Glutamatergic neuron (in vitro differentiated cells): ENCODE results near the gene EFNA5. TPM values are rescaled to one million over a fixed set of nuclear protein-coding genes. Genes with fewer than 3 reads are reported as not detected.

Experiments used
- DNase-seq: peaks from one replicate; pipeline ENCODE4 v3.0.0; 2022
- H3K27ac Mint-ChIP-seq: one replicate; pipeline ENCODE4 v1.8.0; 2020; ENCODE audit warnings: mild to moderate bottlenecking, mixed read lengths, inconsistent platforms; ENCODE audit not compliant: unreplicated experiment
- H3K27me3 Mint-ChIP-seq: one replicate; pipeline ENCODE4 v1.8.0; 2020; ENCODE audit warnings: mild to moderate bottlenecking, moderate library complexity, mixed read lengths, inconsistent platforms; ENCODE audit not compliant: unreplicated experiment
- H3K36me3 Mint-ChIP-seq: one replicate; pipeline ENCODE4 v1.8.0; 2020; ENCODE audit warnings: mild to moderate bottlenecking, mixed read lengths, inconsistent platforms; ENCODE audit not compliant: unreplicated experiment
- H3K4me1 Mint-ChIP-seq: one replicate; pipeline ENCODE4 v1.8.0; 2020; ENCODE audit warnings: mild to moderate bottlenecking, low read depth, mixed read lengths, inconsistent platforms; ENCODE audit not compliant: unreplicated experiment
- H3K4me3 Mint-ChIP-seq: one replicate; pipeline ENCODE4 v1.8.0; 2020; ENCODE audit warnings: mild to moderate bottlenecking, mixed read lengths, inconsistent platforms; ENCODE audit not compliant: unreplicated experiment
- H3K9me3 Mint-ChIP-seq: one replicate; pipeline ENCODE4 v1.8.0; 2020; ENCODE audit warnings: mild to moderate bottlenecking, moderate library complexity, mixed read lengths, inconsistent platforms; ENCODE audit not compliant: unreplicated experiment
- total RNA-seq: library from RNA; stranded (reverse); fragmentation: NEBNext Ultra II Directional; extraction: Animal tissue kit (Norgen Biotek cat#: 25700); gene quantifications from one replicate; pipeline ENCODE4 v1.2.1, GENCODE V29; 2021; ENCODE audit not compliant: unreplicated experiment
- TF ChIP-seq, protein P1 (sequence below): fragments of 200-600 bp; sonication (generic); IDR thresholded peaks from one replicate; pipeline ENCODE4 v1.5.0; 2021; ENCODE audit not compliant: partially characterized antibody, unreplicated experiment

The EFNA5 gene
- total RNA-seq, 1 donor from 2014 or later = 158 TPM

DNA sequence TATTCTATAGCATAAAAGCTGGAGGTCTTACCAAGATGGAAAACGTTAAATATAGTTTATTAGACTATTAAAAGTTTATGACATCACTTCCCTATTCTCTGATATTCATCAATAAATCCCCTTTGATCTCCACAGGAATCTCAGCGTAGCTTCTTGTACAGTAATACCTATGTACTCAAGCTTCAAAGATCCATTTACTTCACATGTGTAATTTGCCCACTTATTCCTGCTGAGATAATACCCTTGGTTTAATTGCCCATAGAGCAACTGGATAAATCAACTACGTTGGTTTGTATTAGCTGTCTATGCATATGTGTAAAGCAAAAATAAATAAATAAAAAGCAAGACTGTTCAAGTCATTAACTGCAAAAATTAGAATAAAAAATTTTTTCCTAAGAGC lies 219.7 kb downstream of the EFNA5 start:
- peaks cover 44% of the 10 kb centered on the region for H3K4me1 Mint-ChIP-seq

DNA sequence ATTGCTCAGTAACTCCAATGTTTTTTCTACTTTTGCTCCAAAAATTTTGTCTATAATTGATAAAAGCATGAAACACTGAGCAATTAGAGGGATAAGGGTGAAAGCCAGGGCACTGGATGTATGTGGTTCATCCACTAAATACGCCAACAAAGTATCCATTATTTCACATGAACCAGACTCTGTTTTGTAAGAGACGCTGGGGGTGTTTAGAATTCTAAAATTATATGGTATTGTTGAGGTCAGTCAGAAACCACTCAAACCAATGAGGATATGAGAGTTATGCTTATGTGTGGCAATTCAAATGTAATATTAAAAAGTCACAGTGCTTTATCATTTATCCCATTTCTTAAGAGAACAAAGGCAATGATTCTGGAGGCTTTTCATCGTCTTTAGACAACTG lies 220.2 kb downstream of the EFNA5 start:
- peaks cover 44% of the 10 kb centered on the region for H3K4me1 Mint-ChIP-seq
- no peaks in the 10 kb centered on the region for H3K36me3 Mint-ChIP-seq
- no peak for DNase-seq
- H3K4me3 Mint-ChIP-seq = no peak overlapping the region
- no peak overlapping the region for H3K27ac Mint-ChIP-seq
- H3K27me3 Mint-ChIP-seq = peaks cover 4% of the 10 kb centered on the region
- H3K9me3 Mint-ChIP-seq = peaks cover 4% of the 10 kb centered on the region
- TF ChIP-seq, protein P1, sequence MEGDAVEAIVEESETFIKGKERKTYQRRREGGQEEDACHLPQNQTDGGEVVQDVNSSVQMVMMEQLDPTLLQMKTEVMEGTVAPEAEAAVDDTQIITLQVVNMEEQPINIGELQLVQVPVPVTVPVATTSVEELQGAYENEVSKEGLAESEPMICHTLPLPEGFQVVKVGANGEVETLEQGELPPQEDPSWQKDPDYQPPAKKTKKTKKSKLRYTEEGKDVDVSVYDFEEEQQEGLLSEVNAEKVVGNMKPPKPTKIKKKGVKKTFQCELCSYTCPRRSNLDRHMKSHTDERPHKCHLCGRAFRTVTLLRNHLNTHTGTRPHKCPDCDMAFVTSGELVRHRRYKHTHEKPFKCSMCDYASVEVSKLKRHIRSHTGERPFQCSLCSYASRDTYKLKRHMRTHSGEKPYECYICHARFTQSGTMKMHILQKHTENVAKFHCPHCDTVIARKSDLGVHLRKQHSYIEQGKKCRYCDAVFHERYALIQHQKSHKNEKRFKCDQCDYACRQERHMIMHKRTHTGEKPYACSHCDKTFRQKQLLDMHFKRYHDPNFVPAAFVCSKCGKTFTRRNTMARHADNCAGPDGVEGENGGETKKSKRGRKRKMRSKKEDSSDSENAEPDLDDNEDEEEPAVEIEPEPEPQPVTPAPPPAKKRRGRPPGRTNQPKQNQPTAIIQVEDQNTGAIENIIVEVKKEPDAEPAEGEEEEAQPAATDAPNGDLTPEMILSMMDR = no peak

More for the DNA sequence above, 219.7 kb downstream of the EFNA5 start:
- Mint-ChIP-seq H3K27ac (no peak overlapping the region), H3K36me3 (no peaks in the 10 kb centered on the region), H3K4me3 (no peak overlapping the region), H3K9me3 (peaks cover 4% of the 10 kb centered on the region), H3K27me3 (peaks cover 6% of the 10 kb centered on the region)
- DNase-seq = no peak
- TF ChIP-seq, protein P1 = no peak

DNA sequence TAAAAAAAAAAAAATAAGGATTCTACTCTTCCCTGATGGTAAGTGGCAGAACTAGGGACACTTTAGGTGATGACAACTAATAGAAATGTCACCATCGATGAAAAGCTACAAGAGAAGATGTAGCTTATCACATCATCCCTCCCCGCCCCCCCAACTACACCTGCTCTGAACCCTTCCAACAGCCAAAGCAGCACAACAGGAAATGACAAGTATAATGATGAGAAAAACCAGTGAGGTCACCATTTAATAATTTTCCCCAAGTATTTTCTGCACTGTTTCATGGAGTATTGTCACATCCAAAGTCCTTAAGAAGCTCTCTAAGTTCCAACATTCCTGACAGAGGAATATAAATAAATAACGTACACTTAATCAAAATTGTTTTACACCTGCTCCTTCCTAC lies 221.4 kb downstream of the EFNA5 start:
- H3K27me3 Mint-ChIP-seq = peaks cover 4% of the 10 kb centered on the region
- DNase-seq = no peak
- no peak overlapping the region for H3K4me3 Mint-ChIP-seq
- TF ChIP-seq, protein P1 = no peak
- H3K9me3 Mint-ChIP-seq = peaks cover 2% of the 10 kb centered on the region
- H3K4me1 Mint-ChIP-seq = peaks cover 39% of the 10 kb centered on the region
- no peak overlapping the region for H3K27ac Mint-ChIP-seq
- H3K36me3 Mint-ChIP-seq = no peaks in the 10 kb centered on the region

DNA sequence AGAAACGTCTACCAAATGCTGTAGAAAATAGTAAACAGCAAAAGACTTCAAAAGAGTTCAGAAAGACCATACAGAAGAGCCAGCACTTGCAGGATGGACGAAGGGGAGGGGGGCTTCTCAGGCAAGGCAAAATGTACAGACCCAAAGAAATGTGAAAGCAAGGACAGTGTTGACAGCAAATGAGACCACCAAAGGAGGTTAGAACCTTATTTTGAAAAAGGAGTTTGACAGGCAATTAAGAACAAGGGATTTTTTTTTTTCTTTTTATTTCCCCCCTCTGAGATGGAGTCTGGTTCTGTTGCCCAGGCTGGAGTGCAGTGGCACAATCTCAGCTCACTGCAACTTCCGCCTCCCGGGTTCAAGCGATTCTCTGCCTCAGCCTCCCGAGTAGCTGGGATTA lies 223.2 kb downstream of the EFNA5 start:
- TF ChIP-seq, protein P1 = no peak
- H3K27me3 Mint-ChIP-seq = peaks cover 2% of the 10 kb centered on the region
- peaks cover 50% of the 10 kb centered on the region for H3K4me1 Mint-ChIP-seq
- H3K9me3 Mint-ChIP-seq = no peaks in the 10 kb centered on the region
- no peaks in the 10 kb centered on the region for H3K36me3 Mint-ChIP-seq
- DNase-seq = no peak
- H3K27ac Mint-ChIP-seq = no peak overlapping the region
- no peak overlapping the region for H3K4me3 Mint-ChIP-seq

DNA sequence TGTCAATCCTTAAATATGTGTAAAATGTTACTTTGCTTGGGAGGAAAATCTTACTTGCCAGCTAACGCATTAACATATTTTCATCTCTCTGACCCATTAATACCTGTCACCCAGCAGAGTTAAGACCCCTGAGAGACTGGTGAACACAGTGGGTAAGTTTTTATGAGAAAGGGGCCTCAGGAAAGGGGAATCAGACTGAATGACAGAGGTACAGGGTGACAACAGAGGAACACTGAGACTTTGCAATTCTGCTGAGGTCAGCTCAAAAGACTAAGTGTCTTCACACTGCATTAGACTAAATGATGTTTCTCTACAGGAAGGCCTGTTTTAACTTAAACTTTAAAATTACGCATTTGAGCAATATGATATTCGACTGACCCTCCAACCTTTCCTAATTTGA lies 223.8 kb downstream of the EFNA5 start:
- H3K4me3 Mint-ChIP-seq = no peak overlapping the region
- peaks cover 54% of the 10 kb centered on the region for H3K4me1 Mint-ChIP-seq
- no peak for DNase-seq
- peak overlapping the region; percentile 59 for H3K27ac Mint-ChIP-seq
- H3K36me3 Mint-ChIP-seq = no peaks in the 10 kb centered on the region
- peaks cover 2% of the 10 kb centered on the region for H3K27me3 Mint-ChIP-seq
- H3K9me3 Mint-ChIP-seq = no peaks in the 10 kb centered on the region
- TF ChIP-seq, protein P1 = no peak
